ENCODE data around the gene VGLL3. TPM values are rescaled to one million over a fixed set of nuclear protein-coding genes. Genes with fewer than 3 reads are reported as not detected.

VGLL3 gene
- total RNA-seq, 1 donor = 38.8 TPM

DNA sequence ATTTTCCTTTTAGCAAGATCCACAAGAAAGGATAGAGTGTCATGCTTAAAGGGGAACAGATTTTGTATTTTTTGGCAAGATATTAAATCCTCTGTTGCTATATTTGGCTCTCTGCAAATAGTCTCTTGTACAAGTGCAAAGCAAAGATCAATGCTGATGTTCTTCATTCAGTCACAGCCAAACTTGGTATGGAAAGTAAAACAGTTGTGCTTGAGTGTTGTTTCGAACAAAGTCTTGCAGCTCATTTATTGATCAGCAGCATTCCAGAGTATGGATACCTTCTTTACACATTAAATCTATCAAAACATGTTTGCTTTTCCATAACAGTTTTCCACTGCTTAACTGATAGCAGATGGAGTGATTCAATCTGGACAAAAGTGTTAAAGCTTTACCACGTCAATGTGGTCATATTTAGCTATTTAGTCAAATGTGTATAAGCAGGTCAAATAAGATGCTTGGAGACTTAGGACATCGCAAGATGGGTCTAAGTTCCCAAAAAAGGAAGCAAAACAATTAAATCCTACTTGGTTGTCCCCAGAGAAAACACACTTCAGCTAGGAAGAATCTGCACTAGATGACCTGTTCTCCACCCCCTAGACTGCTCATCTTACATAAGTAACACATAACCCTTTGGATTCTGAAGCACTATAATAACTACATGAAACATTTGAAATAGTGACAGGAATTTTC lies 52.4 kb downstream of the VGLL3 start:
- peak; percentile 81 for DNase-seq (ENCODE audit: low read depth)
- TF ChIP-seq, protein P1, sequence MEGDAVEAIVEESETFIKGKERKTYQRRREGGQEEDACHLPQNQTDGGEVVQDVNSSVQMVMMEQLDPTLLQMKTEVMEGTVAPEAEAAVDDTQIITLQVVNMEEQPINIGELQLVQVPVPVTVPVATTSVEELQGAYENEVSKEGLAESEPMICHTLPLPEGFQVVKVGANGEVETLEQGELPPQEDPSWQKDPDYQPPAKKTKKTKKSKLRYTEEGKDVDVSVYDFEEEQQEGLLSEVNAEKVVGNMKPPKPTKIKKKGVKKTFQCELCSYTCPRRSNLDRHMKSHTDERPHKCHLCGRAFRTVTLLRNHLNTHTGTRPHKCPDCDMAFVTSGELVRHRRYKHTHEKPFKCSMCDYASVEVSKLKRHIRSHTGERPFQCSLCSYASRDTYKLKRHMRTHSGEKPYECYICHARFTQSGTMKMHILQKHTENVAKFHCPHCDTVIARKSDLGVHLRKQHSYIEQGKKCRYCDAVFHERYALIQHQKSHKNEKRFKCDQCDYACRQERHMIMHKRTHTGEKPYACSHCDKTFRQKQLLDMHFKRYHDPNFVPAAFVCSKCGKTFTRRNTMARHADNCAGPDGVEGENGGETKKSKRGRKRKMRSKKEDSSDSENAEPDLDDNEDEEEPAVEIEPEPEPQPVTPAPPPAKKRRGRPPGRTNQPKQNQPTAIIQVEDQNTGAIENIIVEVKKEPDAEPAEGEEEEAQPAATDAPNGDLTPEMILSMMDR (IDR thresholded peaks at IDR 0.05; ENCODE audit: insufficient read depth, low read length) = no peak
- H3K4me3 ChIP-seq (ENCODE audit: low read depth, low read length) = no peak overlapping the region

DNA sequence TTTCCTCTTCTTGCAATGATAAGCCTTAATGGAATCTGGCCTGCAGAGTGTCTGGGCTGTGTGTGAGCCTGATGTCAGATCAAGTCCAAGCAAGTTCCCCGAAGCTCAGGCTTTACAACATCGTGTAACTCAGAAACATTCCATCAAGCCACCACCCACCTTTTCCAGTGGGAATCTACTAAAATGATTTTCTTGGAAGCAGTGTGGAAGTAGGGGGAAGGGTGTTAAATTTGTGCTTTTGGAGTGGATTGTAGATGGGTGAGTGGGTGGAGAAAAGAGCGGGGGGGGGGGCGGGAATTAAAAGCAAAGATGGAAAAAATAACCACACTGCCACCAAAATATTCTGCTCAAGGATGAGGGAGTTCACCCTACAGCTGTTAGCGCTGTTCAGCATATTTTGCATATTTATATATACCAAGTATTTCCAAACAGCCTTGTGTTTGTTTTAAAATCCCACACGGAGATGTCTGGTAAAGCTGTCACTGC lies 53.6 kb downstream of the VGLL3 start:
- DNase-seq (ENCODE audit: low read depth) = peak; percentile 95
- no peak overlapping the region for H3K4me3 ChIP-seq (ENCODE audit: low read depth, low read length)
- TF ChIP-seq, protein P1 (IDR thresholded peaks at IDR 0.05; ENCODE audit: insufficient read depth, low read length) = no peak

DNA sequence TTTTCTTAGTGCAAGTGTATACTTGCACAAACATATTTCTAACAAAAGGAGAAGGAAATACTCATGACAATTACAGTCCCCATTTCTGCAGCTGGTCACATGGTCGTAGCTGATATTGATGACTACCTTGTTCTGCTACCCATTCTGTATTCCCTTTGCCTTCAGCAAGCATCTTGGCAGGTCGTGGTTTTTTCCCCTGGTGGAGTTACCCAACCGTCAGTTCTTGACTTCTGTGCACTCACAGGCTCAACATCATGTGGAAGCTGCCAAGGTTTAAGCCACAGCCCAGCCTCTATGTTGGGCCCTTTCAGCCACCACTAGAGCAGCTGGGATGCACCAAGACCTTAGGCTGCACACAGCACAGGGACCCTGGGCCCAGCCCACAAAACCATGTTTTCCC lies 56.1 kb downstream of the VGLL3 start:
- no peak overlapping the region for H3K4me3 ChIP-seq (ENCODE audit: low read depth, low read length)
- TF ChIP-seq, protein P1 (IDR thresholded peaks at IDR 0.05; ENCODE audit: insufficient read depth, low read length) = no peak
- DNase-seq (ENCODE audit: low read depth) = peak; percentile 28

DNA sequence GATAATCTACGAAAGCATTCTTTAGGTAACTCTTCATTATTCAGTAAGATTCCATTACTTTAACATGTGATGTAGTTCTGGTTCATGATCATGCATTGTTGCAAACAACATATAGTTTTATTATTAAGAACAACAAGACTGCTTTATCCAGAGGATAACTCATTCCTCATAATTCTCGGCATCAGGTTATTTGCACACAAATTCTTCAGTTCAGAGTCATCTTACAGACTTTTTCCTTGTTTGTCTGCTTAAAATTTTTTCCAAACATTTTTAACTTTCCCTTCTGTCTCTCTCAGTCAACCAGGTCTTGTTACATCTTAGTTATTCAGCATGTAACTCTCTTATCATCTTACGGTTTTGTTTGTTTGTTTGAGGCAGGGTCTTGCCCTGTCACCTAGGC lies 60.1 kb downstream of the VGLL3 start:
- TF ChIP-seq, protein P1 (IDR thresholded peaks at IDR 0.05; ENCODE audit: insufficient read depth, low read length) = no peak
- no peak overlapping the region for H3K4me3 ChIP-seq (ENCODE audit: low read depth, low read length)
- DNase-seq (ENCODE audit: low read depth) = no peak

DNA sequence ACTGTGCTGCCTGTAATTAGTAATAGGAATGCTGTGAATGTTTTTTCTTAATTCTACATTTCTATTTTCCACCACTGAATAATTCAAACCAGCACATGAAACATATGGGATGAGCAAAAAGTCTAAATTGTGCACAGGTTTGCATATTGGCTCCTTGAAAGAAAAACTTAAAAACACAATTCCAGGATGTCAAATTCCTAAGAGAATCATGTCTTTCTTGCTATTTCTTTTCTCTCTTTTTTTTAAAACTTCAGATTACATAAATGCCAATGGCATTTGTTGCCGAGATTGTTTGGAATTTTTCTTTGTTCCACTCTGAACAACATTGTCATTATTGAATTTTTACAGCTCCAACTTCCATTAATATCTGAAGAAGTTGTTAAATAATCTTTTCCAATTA lies 60.8 kb downstream of the VGLL3 start:
- no peak overlapping the region for H3K4me3 ChIP-seq (ENCODE audit: low read depth, low read length)
- no peak for DNase-seq (ENCODE audit: low read depth)
- TF ChIP-seq, protein P1 (IDR thresholded peaks at IDR 0.05; ENCODE audit: insufficient read depth, low read length) = no peak

DNA sequence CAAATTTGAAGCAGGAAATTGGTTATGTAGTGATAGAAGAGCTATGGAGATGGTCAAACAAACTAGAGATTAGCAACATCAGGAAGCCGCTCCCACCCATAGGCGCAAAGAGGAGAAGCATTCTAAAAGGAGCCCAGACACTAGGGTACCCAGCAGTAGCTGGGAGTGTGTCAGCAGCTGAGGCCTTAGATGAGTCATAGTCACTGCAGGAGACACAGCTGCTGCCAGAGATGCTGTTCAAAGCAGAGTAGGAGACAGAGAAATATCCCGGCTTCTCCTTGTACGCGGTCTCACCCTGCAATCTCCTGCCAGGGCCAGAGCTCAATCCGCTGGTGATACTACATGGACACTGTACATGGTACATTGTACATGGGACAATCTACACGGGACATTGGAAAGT lies 61.9 kb downstream of the VGLL3 start:
- DNase-seq (ENCODE audit: low read depth) = peak; percentile 28
- H3K4me3 ChIP-seq (ENCODE audit: low read depth, low read length) = no peak overlapping the region
- TF ChIP-seq, protein P1 (IDR thresholded peaks at IDR 0.05; ENCODE audit: insufficient read depth, low read length) = no peak

DNA sequence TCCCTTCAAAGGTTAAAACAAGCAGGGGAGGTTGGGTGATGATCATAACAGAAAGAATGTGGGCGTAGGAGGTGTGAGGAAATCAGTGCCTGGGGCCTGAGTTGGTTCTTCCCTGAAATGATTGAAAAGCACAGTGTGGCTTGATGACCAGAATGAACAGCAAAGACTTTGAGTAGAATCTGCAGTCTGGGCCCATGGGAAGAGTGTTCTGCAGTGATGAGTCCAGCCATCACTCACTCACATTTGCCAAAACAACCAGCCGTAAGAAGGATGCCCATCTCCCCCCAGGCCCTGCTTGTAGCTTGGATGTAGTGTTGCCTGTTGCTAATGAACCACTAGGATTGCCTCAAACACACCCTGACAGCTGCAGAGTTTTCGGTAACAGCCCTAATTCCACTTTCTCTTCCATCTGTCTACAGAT lies 67.9 kb downstream of the VGLL3 start:
- H3K4me3 ChIP-seq (ENCODE audit: low read depth, low read length) = no peak overlapping the region
- DNase-seq (ENCODE audit: low read depth) = peak; percentile 72
- TF ChIP-seq, protein P1 (IDR thresholded peaks at IDR 0.05; ENCODE audit: insufficient read depth, low read length) = no peak

All from fibroblast of the aortic adventitia (primary cell).